ENCODE results near the gene TUBB.

The TUBB gene

GRCh38 chr6:30678964-30679726 lies 41.0 kb upstream of the TUBB start:
- Histone ChIP-seq H3K36me3 (ENCODE audit: low read depth) (peaks cover 73% of the 10 kb centered on the region), H3K27me3 (ENCODE audit: insufficient read depth, poor library complexity, severe bottlenecking) (no peaks in the 10 kb centered on the region), H3K27ac (ENCODE audit: poor library complexity, severe bottlenecking) (peak overlapping the region; percentile 95), H3K4me1 (ENCODE audit: insufficient read depth, poor library complexity, severe bottlenecking) (peaks cover 18% of the 10 kb centered on the region), H3K9me3 (ENCODE audit: severe bottlenecking) (no peaks in the 10 kb centered on the region), H3K4me3 (ENCODE audit: severe bottlenecking) (no peak overlapping the region)
- TF ChIP-seq CTCF (IDR thresholded peaks at IDR 0.05; ENCODE audit: poor library complexity, severe bottlenecking): peak; percentile 90
- DNase-seq (ENCODE audit: low spot score): no peak
- ATAC-seq (ENCODE audit: low read depth): peak; percentile 35; the same call in 2 of the 3 replicates

GRCh38 chr6:30679765-30680535 lies 40.2 kb upstream of the TUBB start:
- Histone ChIP-seq H3K27ac (ENCODE audit: poor library complexity, severe bottlenecking) (peak overlapping the region; percentile 95), H3K4me1 (ENCODE audit: insufficient read depth, poor library complexity, severe bottlenecking) (peaks cover 18% of the 10 kb centered on the region), H3K9me3 (ENCODE audit: severe bottlenecking) (no peaks in the 10 kb centered on the region), H3K27me3 (ENCODE audit: insufficient read depth, poor library complexity, severe bottlenecking) (no peaks in the 10 kb centered on the region), H3K36me3 (ENCODE audit: low read depth) (peaks cover 78% of the 10 kb centered on the region), H3K4me3 (ENCODE audit: severe bottlenecking) (no peak overlapping the region)
- TF ChIP-seq CTCF (IDR thresholded peaks at IDR 0.05; ENCODE audit: poor library complexity, severe bottlenecking): no peak
- DNase-seq (ENCODE audit: low spot score) (no peak), ATAC-seq (ENCODE audit: low read depth) (no peak)

GRCh38 chr6:30681766-30682142 lies 38.4 kb upstream of the TUBB start:
- DNase-seq (ENCODE audit: low spot score) (no peak), ATAC-seq (ENCODE audit: low read depth) (no peak)
- peaks cover 79% of the 10 kb centered on the region for H3K36me3 ChIP-seq (ENCODE audit: low read depth)
- peak overlapping the region; percentile 95 for H3K27ac ChIP-seq (ENCODE audit: poor library complexity, severe bottlenecking)
- TF ChIP-seq CTCF (IDR thresholded peaks at IDR 0.05; ENCODE audit: poor library complexity, severe bottlenecking): no peak
- peak overlapping the region; percentile 86 for H3K4me3 ChIP-seq (ENCODE audit: severe bottlenecking)
- H3K27me3 ChIP-seq (ENCODE audit: insufficient read depth, poor library complexity, severe bottlenecking): no peaks in the 10 kb centered on the region
- peaks cover 18% of the 10 kb centered on the region for H3K4me1 ChIP-seq (ENCODE audit: insufficient read depth, poor library complexity, severe bottlenecking)
- no peaks in the 10 kb centered on the region for H3K9me3 ChIP-seq (ENCODE audit: severe bottlenecking)

GRCh38 chr6:30682143-30683117 lies 37.7 kb upstream of the TUBB start:
- H3K4me1 ChIP-seq (ENCODE audit: insufficient read depth, poor library complexity, severe bottlenecking): peaks cover 18% of the 10 kb centered on the region
- H3K27me3 ChIP-seq (ENCODE audit: insufficient read depth, poor library complexity, severe bottlenecking): no peaks in the 10 kb centered on the region
- DNase-seq (ENCODE audit: low spot score) (peak; percentile 79), ATAC-seq (ENCODE audit: low read depth) (peak; percentile 36)
- peak overlapping the region; percentile 86 for H3K4me3 ChIP-seq (ENCODE audit: severe bottlenecking)
- H3K9me3 ChIP-seq (ENCODE audit: severe bottlenecking): no peaks in the 10 kb centered on the region
- peak overlapping the region; percentile 95 for H3K27ac ChIP-seq (ENCODE audit: poor library complexity, severe bottlenecking)
- H3K36me3 ChIP-seq (ENCODE audit: low read depth): peaks cover 72% of the 10 kb centered on the region
- TF ChIP-seq CTCF (IDR thresholded peaks at IDR 0.05; ENCODE audit: poor library complexity, severe bottlenecking): no peak

Data from RWPE2 (cell line).